Liver (tissue), 9 donors: ENCODE data around the gene JTB. TPM values are rescaled to one million over a fixed set of nuclear protein-coding genes. Genes with fewer than 3 reads are reported as not detected.

ENCODE experiments used
- DNase-seq: peaks from one replicate; pipeline ENCODE4 v3.0.0-alpha.2; 2017; ENCODE audit warnings: low spot score
- H3K27ac ChIP-seq, 2 donors: one replicate each; pipeline ENCODE4 v1.7.0; 2013; ENCODE audit warnings: inconsistent platforms in 2 of 2, low read length in 2 of 2, control low read depth in 1 of 2, low read depth in 1 of 2, mild to moderate bottlenecking in 1 of 2
- H3K27me3 ChIP-seq, 4 donors: one replicate each; pipeline versions ENCODE4 v1.6.1 to v1.7.0; 2013; ENCODE audit warnings: low read length in 3 of 4, inconsistent platforms in 1 of 4, mild to moderate bottlenecking in 1 of 4, moderate library complexity in 1 of 4; ENCODE audit not compliant: control insufficient read depth in 4 of 4, insufficient read depth in 4 of 4
- H3K36me3 ChIP-seq, 4 donors: one replicate each; pipeline versions ENCODE4 v1.6.1 to v1.7.0; 2013; ENCODE audit warnings: low read length in 3 of 4, mild to moderate bottlenecking in 3 of 4, low read depth in 1 of 4, moderate library complexity in 1 of 4; ENCODE audit not compliant: control insufficient read depth in 4 of 4, insufficient read depth in 3 of 4
- H3K4me1 ChIP-seq, 4 donors: one replicate each; pipeline versions ENCODE4 v1.6.1 to v1.7.0; 2013; ENCODE audit warnings: low read length in 3 of 4, mild to moderate bottlenecking in 3 of 4, moderate library complexity in 1 of 4; ENCODE audit not compliant: control insufficient read depth in 4 of 4, insufficient read depth in 4 of 4
- H3K4me3 ChIP-seq, 3 donors: one replicate each; pipeline versions ENCODE4 v1.6.1 to v1.7.0; 2013; ENCODE audit warnings: low read length in 3 of 3, control low read depth in 1 of 3, low read depth in 1 of 3, mild to moderate bottlenecking in 1 of 3
- H3K9ac ChIP-seq, 2 donors: one replicate each; pipeline ENCODE4 v1.7.0; 2013; ENCODE audit warnings: low read length in 2 of 2, mild to moderate bottlenecking in 2 of 2, moderate library complexity in 2 of 2, control low read depth in 1 of 2, low read depth in 1 of 2
- H3K9me3 ChIP-seq, 4 donors: one replicate each; pipeline versions ENCODE4 v1.6.1 to v1.7.0; 2013; ENCODE audit warnings: low read length in 3 of 4; ENCODE audit not compliant: control insufficient read depth in 4 of 4
- ATF3 ChIP-seq: IDR thresholded peaks from 2 replicates; pipeline ENCODE4 v1.6.1; 2016; ENCODE audit warnings: antibody characterized with exemption
- EGR1 ChIP-seq, 2 donors: IDR thresholded peaks; 2 replicates each; pipeline ENCODE4 v1.6.1; 2016 to 2018; ENCODE audit warnings: antibody characterized with exemption in 2 of 2, low read depth in 2 of 2
- FOXA1 ChIP-seq: IDR thresholded peaks from 2 replicates; pipeline ENCODE4 v1.6.1; 2016; ENCODE audit warnings: antibody characterized with exemption
- FOXA2 ChIP-seq: IDR thresholded peaks from 2 replicates; pipeline ENCODE4 v1.6.1; 2016; ENCODE audit warnings: antibody characterized with exemption
- GABPA ChIP-seq, 2 donors: IDR thresholded peaks in 1 of 2; conservative IDR thresholded peaks in 1 of 2; 2 replicates each; pipeline ENCODE4 v1.6.1; 2016; ENCODE audit warnings: antibody characterized with exemption in 2 of 2, mild to moderate bottlenecking in 1 of 2, moderate library complexity in 1 of 2
- HNF4A ChIP-seq, 2 donors: conservative IDR thresholded peaks; 2 replicates each; pipeline ENCODE4 v1.6.1; 2016; ENCODE audit warnings: antibody characterized with exemption in 2 of 2, mild to moderate bottlenecking in 2 of 2
- HNF4G ChIP-seq: IDR thresholded peaks from 2 replicates; pipeline ENCODE4 v1.6.1; 2016; ENCODE audit warnings: antibody characterized with exemption
- JUND ChIP-seq, 2 donors: IDR thresholded peaks; 2 replicates each; pipeline ENCODE4 v1.6.1; 2016; ENCODE audit warnings: antibody characterized with exemption in 2 of 2
- NR2F2 ChIP-seq: IDR thresholded peaks from 2 replicates; pipeline ENCODE4 v1.6.1; 2016; ENCODE audit warnings: antibody characterized with exemption
- RAD21 ChIP-seq, 2 donors: IDR thresholded peaks; 2 replicates each; pipeline ENCODE4 v1.6.1; 2016; ENCODE audit warnings: antibody characterized with exemption in 2 of 2, mild to moderate bottlenecking in 2 of 2
- RXRA ChIP-seq, 2 donors: IDR thresholded peaks; 2 replicates each; pipeline ENCODE4 v1.6.1; 2017 to 2018; ENCODE audit warnings: antibody characterized with exemption in 2 of 2, mild to moderate bottlenecking in 1 of 2
- SP1 ChIP-seq: IDR thresholded peaks from 2 replicates; pipeline ENCODE4 v1.6.1; 2018; ENCODE audit warnings: antibody characterized with exemption, mild to moderate bottlenecking
- TAF1 ChIP-seq: conservative IDR thresholded peaks from 2 replicates; pipeline ENCODE4 v1.6.1; 2016; ENCODE audit warnings: antibody characterized with exemption, mild to moderate bottlenecking
- YY1 ChIP-seq: IDR thresholded peaks from 2 replicates; pipeline ENCODE4 v1.6.1; 2016; ENCODE audit warnings: antibody characterized with exemption, mild to moderate bottlenecking
- ZBTB33 ChIP-seq: IDR thresholded peaks from 2 replicates; pipeline ENCODE4 v1.6.1; 2016; ENCODE audit warnings: antibody characterized with exemption
- WGBS: extraction: QIAGEN DNeasy Blood & Tissue Kit; methylation state at CpG from one replicate; pipeline ENCODE4 v1.1.7; 2013; 5-methylcytosine and 5-hydroxymethylcytosine counted together
- polyA plus RNA-seq, 2 donors: library from polyadenylated mRNA; stranded (reverse) in 1 of 2; unstranded in 1 of 2; fragments of 200-250 nt in 1 of 2; fragments of >200 nt in 1 of 2; fragmentation: Nextera tagmentation in 1 of 2; extraction: Ambion mirVana in 1 of 2; gene quantifications; one replicate each; pipeline versions ENCODE4 v1.2.1 to v1.2.3, GENCODE V29; 2013 to 2015
- total RNA-seq, 2 donors: library from RNA; depleted of rRNA; stranded (reverse); fragments of >200 nt; gene quantifications; one replicate each; pipeline ENCODE4 v1.2.3, GENCODE V29; 2014
- TF ChIP-seq, protein P1 (sequence below): IDR thresholded peaks from 2 replicates; pipeline ENCODE4 v1.6.1; 2016; ENCODE audit warnings: antibody characterized with exemption
- TF ChIP-seq, protein P2 (sequence below): IDR thresholded peaks from 2 replicates; pipeline ENCODE4 v1.6.1; 2016; ENCODE audit warnings: antibody characterized with exemption, mild to moderate bottlenecking
- donor health status: healthy.
- donor health status: healthy.
- donor health status: healthy.
- donor health status: healthy.
- donor health status: healthy.

JTB gene
- total and polyA plus RNA-seq, 4 donors, result 88.9 to 182 (median 124) TPM

DNA sequence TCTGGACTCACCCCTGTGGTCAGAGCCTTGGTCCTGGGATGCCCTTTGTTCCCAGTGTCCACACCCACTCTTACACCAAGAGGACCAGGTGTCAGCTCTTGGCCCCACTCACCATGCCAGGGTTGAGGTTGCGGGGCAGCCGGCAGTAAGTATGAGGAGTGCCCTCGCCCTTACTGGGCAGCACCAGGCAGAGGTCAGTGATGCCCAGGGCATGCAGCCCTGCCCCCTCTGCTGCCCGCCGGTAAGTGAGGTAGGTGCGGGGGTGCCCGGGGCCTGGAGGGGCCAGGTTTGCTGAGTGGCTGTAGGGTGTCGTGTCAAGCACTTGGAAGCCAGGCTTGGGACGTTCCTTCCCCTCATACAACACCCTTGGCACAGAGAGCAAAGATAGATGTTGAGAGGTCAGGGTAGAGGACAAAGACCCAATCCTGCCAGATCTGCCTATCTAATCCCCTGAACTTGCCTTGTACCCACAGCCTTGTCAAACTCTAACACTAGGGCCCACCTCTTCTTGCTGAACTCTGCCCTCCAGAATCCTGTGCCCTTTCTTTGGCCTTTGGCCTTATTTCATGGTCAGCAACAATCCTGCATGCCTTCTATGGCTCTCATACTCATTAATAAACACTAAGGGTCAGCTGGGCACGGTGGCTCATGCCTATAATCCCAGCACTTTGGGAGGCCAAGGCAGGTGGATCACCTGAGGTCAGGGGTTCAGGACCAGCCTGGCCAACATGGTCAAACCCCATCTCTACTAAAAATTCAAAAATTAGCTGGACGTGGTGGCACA lies 34.5 kb downstream of the JTB start:
- no peak for DNase-seq
- Histone ChIP-seq H3K9me3 (no peaks in the 10 kb centered on the region), H3K27me3 (no peaks in the 10 kb centered on the region), H3K27ac (no peak overlapping the region), H3K4me3 (no peak overlapping the region), H3K4me1 (peaks cover 14 to 38% (median 24%) of the 10 kb centered on the region in 4 donors), H3K36me3 (peaks cover 0 to 33% (median 13%) of the 10 kb centered on the region in 4 donors), H3K9ac (no peak overlapping the region)
- WGBS, result 76% methylated on average over 11 of the region's 11 CpGs
- TF ChIP-seq NR2F2, result peak; percentile 59
- no peak for TF ChIP-seq RAD21 (IDR thresholded peaks at IDR 0.05)
- peak; percentile 64 for TF ChIP-seq SP1
- peak; percentile 76 to 81 for TF ChIP-seq RXRA (IDR thresholded peaks at IDR 0.05)
- TF ChIP-seq HNF4A (conservative IDR thresholded peaks at IDR 0.05), result peak; percentile 58 to 59
- TF ChIP-seq, protein P1, sequence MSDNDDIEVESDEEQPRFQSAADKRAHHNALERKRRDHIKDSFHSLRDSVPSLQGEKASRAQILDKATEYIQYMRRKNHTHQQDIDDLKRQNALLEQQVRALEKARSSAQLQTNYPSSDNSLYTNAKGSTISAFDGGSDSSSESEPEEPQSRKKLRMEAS, result no peak

GRCh38 chr1:153941826-153942725 lies 35.4 kb downstream of the JTB start:
- Histone ChIP-seq H3K4me3 (no peak overlapping the region), H3K27ac (no peak overlapping the region), H3K4me1 (peaks cover 14 to 35% (median 21%) of the 10 kb centered on the region in 4 donors), H3K9ac (no peak overlapping the region), H3K9me3 (no peaks in the 10 kb centered on the region), H3K27me3 (no peaks in the 10 kb centered on the region), H3K36me3 (peaks cover 2 to 39% (median 19%) of the 10 kb centered on the region in 4 donors)
- DNase-seq, result no peak
- no peak for TF ChIP-seq NR2F2
- TF ChIP-seq TAF1, result no peak
- no peak for TF ChIP-seq YY1
- TF ChIP-seq, protein P2, sequence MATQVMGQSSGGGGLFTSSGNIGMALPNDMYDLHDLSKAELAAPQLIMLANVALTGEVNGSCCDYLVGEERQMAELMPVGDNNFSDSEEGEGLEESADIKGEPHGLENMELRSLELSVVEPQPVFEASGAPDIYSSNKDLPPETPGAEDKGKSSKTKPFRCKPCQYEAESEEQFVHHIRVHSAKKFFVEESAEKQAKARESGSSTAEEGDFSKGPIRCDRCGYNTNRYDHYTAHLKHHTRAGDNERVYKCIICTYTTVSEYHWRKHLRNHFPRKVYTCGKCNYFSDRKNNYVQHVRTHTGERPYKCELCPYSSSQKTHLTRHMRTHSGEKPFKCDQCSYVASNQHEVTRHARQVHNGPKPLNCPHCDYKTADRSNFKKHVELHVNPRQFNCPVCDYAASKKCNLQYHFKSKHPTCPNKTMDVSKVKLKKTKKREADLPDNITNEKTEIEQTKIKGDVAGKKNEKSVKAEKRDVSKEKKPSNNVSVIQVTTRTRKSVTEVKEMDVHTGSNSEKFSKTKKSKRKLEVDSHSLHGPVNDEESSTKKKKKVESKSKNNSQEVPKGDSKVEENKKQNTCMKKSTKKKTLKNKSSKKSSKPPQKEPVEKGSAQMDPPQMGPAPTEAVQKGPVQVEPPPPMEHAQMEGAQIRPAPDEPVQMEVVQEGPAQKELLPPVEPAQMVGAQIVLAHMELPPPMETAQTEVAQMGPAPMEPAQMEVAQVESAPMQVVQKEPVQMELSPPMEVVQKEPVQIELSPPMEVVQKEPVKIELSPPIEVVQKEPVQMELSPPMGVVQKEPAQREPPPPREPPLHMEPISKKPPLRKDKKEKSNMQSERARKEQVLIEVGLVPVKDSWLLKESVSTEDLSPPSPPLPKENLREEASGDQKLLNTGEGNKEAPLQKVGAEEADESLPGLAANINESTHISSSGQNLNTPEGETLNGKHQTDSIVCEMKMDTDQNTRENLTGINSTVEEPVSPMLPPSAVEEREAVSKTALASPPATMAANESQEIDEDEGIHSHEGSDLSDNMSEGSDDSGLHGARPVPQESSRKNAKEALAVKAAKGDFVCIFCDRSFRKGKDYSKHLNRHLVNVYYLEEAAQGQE, result no peak
- TF ChIP-seq SP1, result no peak
- TF ChIP-seq JUND (IDR thresholded peaks at IDR 0.05), result no peak
- TF ChIP-seq FOXA1, result no peak
- TF ChIP-seq HNF4G, result no peak
- no peak for TF ChIP-seq RAD21 (IDR thresholded peaks at IDR 0.05)
- TF ChIP-seq ZBTB33, result no peak
- TF ChIP-seq ATF3, result no peak
- no peak for TF ChIP-seq FOXA2
- no peak for TF ChIP-seq HNF4A (conservative IDR thresholded peaks at IDR 0.05)
- TF ChIP-seq GABPA (IDR thresholded peaks at IDR 0.05 in 1 of 2, conservative IDR thresholded peaks at IDR 0.05 in 1 of 2), result no peak
- no peak for TF ChIP-seq RXRA (IDR thresholded peaks at IDR 0.05)
- TF ChIP-seq, protein P1, result no peak
- no peak for TF ChIP-seq EGR1 (IDR thresholded peaks at IDR 0.05; ENCODE audit: low read depth in 2 of 2)
- WGBS, result 97% methylated on average over 34 of the region's 34 CpGs
